Spleen (tissue), 11 donors: ENCODE results near the gene PGLYRP3. TPM values are rescaled to one million over a fixed set of nuclear protein-coding genes. Genes with fewer than 3 reads are reported as not detected.

Experiments
- DNase-seq: peaks from one replicate; pipeline ENCODE4 v3.0.0-alpha.2; 2020
- H3K27ac ChIP-seq, 8 donors: fragments of 200-600 bp; sonication (generic) in 7 of 8; 1 replicate in 4 of 8; 2 replicates in 4 of 8; pipeline versions ENCODE4 v1.5.0 to v1.8.0; 2016 to 2021; ENCODE audit warnings: inconsistent platforms in 4 of 8, mild to moderate bottlenecking in 4 of 8, moderate library complexity in 1 of 8
- H3K27me3 ChIP-seq, 7 donors: fragments of 200-600 bp; sonication (generic) in 6 of 7; replicated peaks in 1 of 7; 1 replicate in 4 of 7; 2 replicates in 3 of 7; pipeline versions ENCODE4 v1.5.0 to v1.8.0; 2016 to 2021; ENCODE audit warnings: inconsistent platforms in 3 of 7, mild to moderate bottlenecking in 1 of 7
- H3K36me3 ChIP-seq, 6 donors: fragments of 200-600 bp; sonication (generic) in 5 of 6; 1 replicate in 4 of 6; 2 replicates in 2 of 6; pipeline versions ENCODE4 v1.5.0 to v1.8.0; 2016 to 2021; ENCODE audit warnings: inconsistent platforms in 2 of 6
- H3K4me1 ChIP-seq, 6 donors: fragments of 200-600 bp; sonication (generic) in 5 of 6; 1 replicate in 3 of 6; 2 replicates in 3 of 6; pipeline versions ENCODE4 v1.5.0 to v1.8.0; 2016 to 2021; ENCODE audit warnings: inconsistent platforms in 3 of 6
- H3K4me3 ChIP-seq, 8 donors: fragments of 200-600 bp; sonication (generic) in 7 of 8; 1 replicate in 4 of 8; 2 replicates in 4 of 8; pipeline versions ENCODE4 v1.5.0 to v1.8.0; 2016 to 2021; ENCODE audit warnings: inconsistent platforms in 4 of 8, mild to moderate bottlenecking in 4 of 8, moderate library complexity in 2 of 8
- H3K9me3 ChIP-seq, 8 donors: fragments of 200-600 bp; sonication (generic) in 7 of 8; 1 replicate in 4 of 8; 2 replicates in 4 of 8; pipeline versions ENCODE4 v1.5.0 to v1.8.0; 2016 to 2021; ENCODE audit warnings: inconsistent platforms in 4 of 8
- POLR2A ChIP-seq, 3 donors: fragments of 450-650 bp; IDR thresholded peaks; one replicate each; pipeline ENCODE4 v1.5.1; 2017; ENCODE audit warnings: antibody characterized with exemption in 3 of 3, mild to moderate bottlenecking in 1 of 3
- POLR2AphosphoS5 ChIP-seq, 3 donors: sonication (generic); formaldehyde crosslinking; IDR thresholded peaks; one replicate each; pipeline ENCODE4 v1.5.1; 2017; ENCODE audit warnings: antibody characterized with exemption in 3 of 3
- WGBS, 5 donors: extraction: QIAGEN DNeasy Blood & Tissue Kit in 3 of 5; methylation state at CpG; one replicate each; pipeline versions ENCODE4 v1.1.5 to v1.1.7; 2013 to 2018; 5-methylcytosine and 5-hydroxymethylcytosine counted together
- intact Hi-C: fragments of 100-400 bp; cut with DNase I; formaldehyde crosslinking; loops from one replicate; pipeline ENCODE4 v1.15.0; 2023; ENCODE audit warnings: low total_unique reads
- polyA plus RNA-seq, 3 donors: library from polyadenylated mRNA; stranded (reverse); fragments of 200-250 nt; gene quantifications; one replicate each; pipeline ENCODE4 v1.2.1, GENCODE V29; 2013
- total RNA-seq, 7 donors: library from RNA; depleted of rRNA in 3 of 7; stranded (reverse); fragments of >200 nt in 3 of 7; fragmentation: NEBNext Ultra II Directional in 4 of 7; extraction: Animal tissue kit (Norgen Biotek cat#: 25700) in 4 of 7; gene quantifications; one replicate each; pipeline versions ENCODE4 v1.1.0 to v1.2.1, GENCODE V29; 2016 to 2021
- TF ChIP-seq, protein P1 (sequence below), 11 experiments: fragments of 200-600 bp in 7 of 11; fragments of 450-650 bp in 4 of 11; sonication (generic) in 4 of 11; IDR thresholded peaks in 8 of 11; conservative IDR thresholded peaks in 3 of 11; 1 replicate in 7 of 11; 2 replicates in 4 of 11; pipeline versions ENCODE4 v1.4.0 to v1.8.0; 2016 to 2021; ENCODE audit warnings: antibody characterized with exemption in 11 of 11, inconsistent platforms in 4 of 11, mild to moderate bottlenecking in 1 of 11
- donor health status: healthy with polysubstance abuse.
- donor health status: DM: no; HTN: no; CAD: no; lungs with moderate emphysema.
- donor health status: DM: no; HTN: no; CAD: no.
- donor health status: Bipolar disorder and iron deficiency.
- donor health status: healthy.
- donor health status: DM: no; HTN: no; CAD: no.
- donor health status: DM: yes; HTN: yes; CAD: no.

The PGLYRP3 gene
- total and polyA plus RNA-seq, 10 donors = not detected

- no peak overlapping the region for H3K27ac ChIP-seq
- H3K9me3 ChIP-seq = no peaks in the 10 kb centered on the region
- DNase-seq = peak; percentile 88
- no peak overlapping the region for H3K4me3 ChIP-seq
- intact Hi-C loops = loop anchor here (5.0 to 10.0 kb wide), 2 partner anchors 145 to 212 kb away; partner anchors contain the start of gene S100A2
- no peak for TF ChIP-seq POLR2A (IDR thresholded peaks at IDR 0.05)
- TF ChIP-seq, protein P1, sequence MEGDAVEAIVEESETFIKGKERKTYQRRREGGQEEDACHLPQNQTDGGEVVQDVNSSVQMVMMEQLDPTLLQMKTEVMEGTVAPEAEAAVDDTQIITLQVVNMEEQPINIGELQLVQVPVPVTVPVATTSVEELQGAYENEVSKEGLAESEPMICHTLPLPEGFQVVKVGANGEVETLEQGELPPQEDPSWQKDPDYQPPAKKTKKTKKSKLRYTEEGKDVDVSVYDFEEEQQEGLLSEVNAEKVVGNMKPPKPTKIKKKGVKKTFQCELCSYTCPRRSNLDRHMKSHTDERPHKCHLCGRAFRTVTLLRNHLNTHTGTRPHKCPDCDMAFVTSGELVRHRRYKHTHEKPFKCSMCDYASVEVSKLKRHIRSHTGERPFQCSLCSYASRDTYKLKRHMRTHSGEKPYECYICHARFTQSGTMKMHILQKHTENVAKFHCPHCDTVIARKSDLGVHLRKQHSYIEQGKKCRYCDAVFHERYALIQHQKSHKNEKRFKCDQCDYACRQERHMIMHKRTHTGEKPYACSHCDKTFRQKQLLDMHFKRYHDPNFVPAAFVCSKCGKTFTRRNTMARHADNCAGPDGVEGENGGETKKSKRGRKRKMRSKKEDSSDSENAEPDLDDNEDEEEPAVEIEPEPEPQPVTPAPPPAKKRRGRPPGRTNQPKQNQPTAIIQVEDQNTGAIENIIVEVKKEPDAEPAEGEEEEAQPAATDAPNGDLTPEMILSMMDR (IDR thresholded peaks at IDR 0.05 in 8 of 11, conservative IDR thresholded peaks at IDR 0.05 in 3 of 11) = peak; percentile 78 to 97 (median 91)
- peaks cover 0 to 69% (median 11%) of the 10 kb centered on the region in 7 donors for H3K27me3 ChIP-seq
- 0 to 2% (median 1%) methylated on average over 4 of the region's 4 CpGs for WGBS, 5 donors
- H3K4me1 ChIP-seq = peaks cover 2 to 45% (median 8%) of the 10 kb centered on the region in 6 donors
- H3K36me3 ChIP-seq = no peaks in the 10 kb centered on the region
Observed at GRCh38 chr1:153352523-153352922, 39.8 kb upstream of the PGLYRP3 start.

GRCh38 chr1:153350321-153350957 lies 37.7 kb upstream of the PGLYRP3 start:
- TF ChIP-seq POLR2A (IDR thresholded peaks at IDR 0.05) = no peak
- TF ChIP-seq, protein P1 (IDR thresholded peaks at IDR 0.05 in 8 of 11, conservative IDR thresholded peaks at IDR 0.05 in 3 of 11) = no peak
- no peak for TF ChIP-seq POLR2AphosphoS5 (IDR thresholded peaks at IDR 0.05)
- intact Hi-C loops = loop anchor here (5.0 to 10.0 kb wide), 2 partner anchors 147 to 214 kb away; partner anchors contain the start of gene S100A2

DNA sequence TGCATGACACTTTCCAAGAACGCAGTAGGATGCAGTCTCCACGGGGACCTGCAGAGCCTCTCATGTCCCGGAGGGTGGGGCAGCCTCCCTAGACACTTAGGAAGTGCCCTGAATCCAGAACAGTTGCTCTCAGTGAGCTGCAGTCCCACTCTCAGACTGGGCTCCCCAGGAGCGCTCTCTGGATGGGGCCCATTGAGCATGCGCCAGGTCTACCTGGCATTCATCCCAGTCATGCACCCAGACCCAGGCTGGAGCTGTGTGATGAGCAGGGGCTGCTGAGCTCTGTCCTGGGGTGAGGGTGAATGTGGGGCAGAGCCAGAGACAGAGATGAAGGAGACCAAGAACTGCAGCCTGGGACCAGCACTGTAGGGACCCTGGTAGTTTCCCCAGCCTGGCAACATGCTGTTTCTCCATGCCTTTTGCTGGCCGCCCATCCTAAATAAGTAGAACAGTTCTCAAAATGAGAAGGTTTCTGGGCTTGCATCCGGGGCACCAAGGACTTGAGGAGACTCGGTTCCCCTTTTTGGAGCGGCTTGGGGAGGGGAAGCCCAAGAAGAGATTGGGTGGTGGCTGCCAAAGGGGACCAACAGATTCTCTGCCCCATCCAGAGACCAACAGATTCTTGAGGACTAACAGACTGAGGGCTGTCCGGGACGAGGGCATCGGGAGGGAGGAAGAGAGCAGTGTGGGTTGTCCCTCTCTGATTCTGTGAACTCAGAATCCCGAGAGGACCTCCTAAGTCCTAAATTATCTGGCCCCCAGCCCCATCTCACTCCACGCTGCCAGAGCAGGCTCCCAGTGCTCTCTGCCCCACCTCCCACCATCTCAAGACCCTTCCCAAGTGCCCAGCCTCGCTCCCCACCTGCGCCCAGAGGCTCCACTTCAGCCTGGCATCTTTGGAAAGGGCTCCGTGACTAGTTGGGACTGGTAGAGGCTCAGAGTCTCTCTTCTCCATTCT lies 36.9 kb upstream of the PGLYRP3 start:
- Histone ChIP-seq H3K27ac (no peak overlapping the region), H3K27me3 (peaks cover 0 to 94% (median 11%) of the 10 kb centered on the region in 7 donors), H3K36me3 (no peaks in the 10 kb centered on the region), H3K9me3 (no peaks in the 10 kb centered on the region), H3K4me3 (no peak overlapping the region), H3K4me1 (peaks cover 0 to 39% (median 19%) of the 10 kb centered on the region in 6 donors)
- TF ChIP-seq, protein P1 (IDR thresholded peaks at IDR 0.05 in 8 of 11, conservative IDR thresholded peaks at IDR 0.05 in 3 of 11) = no peak
- TF ChIP-seq POLR2AphosphoS5 (IDR thresholded peaks at IDR 0.05) = no peak
- no peak for TF ChIP-seq POLR2A (IDR thresholded peaks at IDR 0.05)
- 63 to 84% (median 66%) methylated on average over 16 to 17 of the region's 17 CpGs for WGBS, 5 donors
- no peak for DNase-seq
- intact Hi-C loops = loop anchor here (5.0 to 10.0 kb wide), 2 partner anchors 148 to 215 kb away; partner anchors contain the start of gene S100A2

More at GRCh38 chr1:153350321-153350957, 37.7 kb upstream of the PGLYRP3 start:
- Histone ChIP-seq H3K4me1 (peaks cover 0 to 39% (median 12%) of the 10 kb centered on the region in 6 donors), H3K4me3 (no peak overlapping the region), H3K36me3 (no peaks in the 10 kb centered on the region), H3K9me3 (no peaks in the 10 kb centered on the region), H3K27ac (no peak overlapping the region), H3K27me3 (peaks cover 0 to 90% (median 11%) of the 10 kb centered on the region in 7 donors)
- WGBS, 5 donors = 21 to 41% (median 32%) methylated on average over 1 of the region's 1 CpG
- no peak for DNase-seq
